Fibroblast of mammary gland (primary cell): ENCODE data around the gene CDH4.

Experiments used
- DNase-seq: peaks from one replicate; pipeline ENCODE4 v3.0.0-alpha.2; 2010; ENCODE audit warnings: low read depth
- H3K4me3 ChIP-seq: 2 replicates; pipeline ENCODE4 v1.5.1; 2011; ENCODE audit warnings: low read depth, mild to moderate bottlenecking, low read length, moderate library complexity; ENCODE audit not compliant: control insufficient read depth
- CTCF ChIP-seq: conservative IDR thresholded peaks from 2 replicates; pipeline ENCODE4 v1.5.1; 2011; ENCODE audit warnings: low read depth, low read length, inconsistent platforms; ENCODE audit not compliant: control insufficient read depth, insufficient read depth

Gene CDH4

DNA sequence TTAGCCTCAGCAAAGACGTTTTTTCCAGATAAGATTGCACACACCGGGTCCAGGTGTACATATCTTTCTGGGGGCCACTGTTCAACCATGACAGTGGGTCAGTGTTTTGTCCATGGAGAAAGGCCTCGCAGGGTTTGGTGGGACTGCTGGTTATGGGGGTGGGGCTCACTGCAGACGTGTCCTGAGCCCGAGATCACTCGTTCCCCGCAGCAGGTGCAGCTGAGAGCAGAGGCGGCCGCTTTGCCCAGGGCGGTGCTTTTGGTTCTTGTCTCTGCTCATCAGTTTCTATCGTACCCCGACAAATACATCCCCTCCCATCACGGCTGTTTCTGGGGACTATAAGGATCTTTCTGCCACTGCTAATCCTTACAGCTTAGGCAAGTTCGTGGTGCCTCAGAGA, 166.9 kb downstream of the CDH4 start:
- no peak for TF ChIP-seq CTCF
- DNase-seq = no peak
- no peak overlapping the region for H3K4me3 ChIP-seq

- DNase-seq = no peak
- no peak for TF ChIP-seq CTCF
Measured at GRCh38 chr20:61419501-61419900, 167.4 kb downstream of the CDH4 start.

GRCh38 chr20:61420056-61420455, 168.0 kb downstream of the CDH4 start:
- H3K4me3 ChIP-seq = no peak overlapping the region
- TF ChIP-seq CTCF = no peak
- no peak for DNase-seq

More at GRCh38 chr20:61419501-61419900, 167.4 kb downstream of the CDH4 start:
- no peak overlapping the region for H3K4me3 ChIP-seq

DNA sequence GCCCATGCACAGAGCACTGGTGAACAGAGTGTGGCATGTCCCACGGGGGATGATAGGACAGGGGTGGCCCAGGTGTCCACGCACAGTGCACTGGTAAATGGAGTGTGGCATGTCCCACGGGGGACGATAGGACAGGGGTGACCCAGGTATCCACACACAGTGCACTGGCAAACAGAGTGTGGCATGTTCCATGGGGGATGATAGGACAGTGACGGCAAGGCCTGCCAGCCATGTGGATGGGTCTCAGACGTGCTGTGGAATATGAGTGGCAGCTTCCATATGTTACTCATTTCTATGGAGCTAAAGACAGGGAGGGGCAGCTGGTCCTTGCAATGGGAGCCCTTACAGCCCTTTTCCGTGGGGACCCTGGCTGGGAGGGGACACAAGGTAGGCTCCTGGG, 168.7 kb downstream of the CDH4 start:
- DNase-seq = no peak
- no peak overlapping the region for H3K4me3 ChIP-seq
- no peak for TF ChIP-seq CTCF

- no peak for DNase-seq
- no peak for TF ChIP-seq CTCF
- no peak overlapping the region for H3K4me3 ChIP-seq
Measured at GRCh38 chr20:61422636-61423425, 170.8 kb downstream of the CDH4 start.

DNA sequence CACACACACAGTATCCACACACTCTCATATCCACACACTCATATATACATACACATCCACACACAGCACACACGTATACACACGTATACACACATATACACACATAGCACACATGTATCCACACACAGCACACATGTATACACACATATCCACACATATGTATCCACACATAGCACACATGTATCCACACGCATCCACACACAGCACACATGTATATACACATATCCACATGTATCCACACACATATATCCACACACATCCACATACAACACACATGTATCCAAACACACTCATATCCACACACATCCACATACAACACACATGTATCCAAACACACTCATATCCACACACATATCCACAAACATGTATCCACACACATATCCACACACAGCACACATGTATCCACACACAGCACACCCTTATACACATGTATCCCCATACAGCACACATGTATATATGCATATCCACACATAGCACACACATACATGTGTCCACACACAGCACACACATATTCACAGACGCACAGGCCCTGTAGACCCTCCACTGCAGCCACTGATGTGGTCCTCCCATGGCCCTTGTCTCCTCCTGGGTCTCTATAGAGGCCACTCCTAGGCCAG, 172.1 kb downstream of the CDH4 start:
- DNase-seq = no peak
- TF ChIP-seq CTCF = no peak
- no peak overlapping the region for H3K4me3 ChIP-seq
